NCI-H2196 (cell line): ENCODE data around the gene COL25A1.
"Not testable (repeated sequence)": the region's sequence is repeated elsewhere in the genome, so short reads cannot be mapped to it uniquely, and the experiment has no call there.

Source experiments
- DNase-seq: peaks from one replicate; lab custom pipeline; 2025; ENCODE audit not compliant: unreplicated experiment; lab: John Stamatoyannopoulos, UW

Gene COL25A1

GRCh38 chr4:109174224-109174953 is 128.1 kb downstream of the COL25A1 start:
- no peak for DNase-seq

GRCh38 chr4:109172301-109172700 is 130.2 kb downstream of the COL25A1 start:
- no peak for DNase-seq

DNA sequence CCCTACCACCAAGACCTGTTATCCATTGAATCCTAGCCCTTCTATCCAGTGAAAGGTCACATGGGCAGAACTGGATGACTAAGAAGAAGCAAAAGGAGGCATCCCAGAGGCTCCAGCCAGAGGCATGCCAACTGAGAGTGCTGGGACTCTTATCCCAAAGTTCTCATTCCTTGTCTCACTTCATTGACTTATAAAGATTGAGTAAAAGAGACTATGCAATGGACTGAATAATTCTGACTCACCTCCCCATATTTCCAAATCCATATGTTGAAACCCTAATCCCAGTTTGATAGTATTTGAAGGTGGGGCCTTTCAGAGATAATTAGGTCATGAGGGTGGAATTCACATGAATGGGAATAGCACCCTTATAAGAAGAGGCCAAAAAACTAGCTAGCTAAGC is 131.4 kb downstream of the COL25A1 start:
- no peak for DNase-seq

DNA sequence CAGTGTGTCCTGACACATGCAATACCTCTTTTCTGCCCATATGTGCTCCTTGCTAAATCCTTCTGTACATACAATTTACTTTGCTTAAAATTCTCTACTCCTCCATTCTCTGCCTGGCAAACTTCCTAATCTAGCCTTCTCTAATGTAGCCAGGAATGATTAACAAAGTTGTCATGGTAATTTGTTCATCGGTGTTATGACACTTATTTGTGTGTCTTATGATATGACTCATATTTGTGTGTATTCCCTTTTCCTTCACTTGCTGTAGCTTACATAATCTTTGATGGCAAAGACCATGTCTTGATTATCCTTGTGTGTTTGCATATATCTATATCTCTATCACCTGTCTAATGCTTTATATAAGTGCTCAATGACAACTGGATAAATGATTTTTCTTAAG is 133.3 kb downstream of the COL25A1 start:
- no peak for DNase-seq

- no peak for DNase-seq
These were observed 135.9 kb downstream of the COL25A1 start for GRCh38 chr4:109166586-109166985.

GRCh38 chr4:109166126-109166525 is 136.3 kb downstream of the COL25A1 start:
- no peak for DNase-seq

GRCh38 chr4:109164011-109164410 is 138.4 kb downstream of the COL25A1 start:
- no peak for DNase-seq

DNA sequence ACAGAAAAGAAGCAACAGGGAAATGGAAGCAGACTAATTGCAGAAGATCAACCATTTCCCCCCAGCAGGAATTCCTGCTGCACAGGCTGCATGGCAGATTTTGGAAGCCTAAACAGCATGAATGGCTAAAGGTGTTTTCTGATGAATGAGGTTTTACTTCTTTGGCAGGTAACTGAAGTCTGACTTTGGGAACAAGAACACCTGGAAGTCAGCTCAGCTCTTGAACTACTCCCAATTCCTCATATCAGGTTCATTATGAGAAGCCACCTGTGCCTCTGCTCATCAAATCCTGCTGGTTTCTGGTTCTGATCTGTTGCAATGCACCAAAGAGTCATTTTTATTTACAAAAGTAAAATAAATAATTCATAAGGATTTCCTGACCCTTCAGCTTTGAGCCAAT is 139.0 kb downstream of the COL25A1 start:
- no peak for DNase-seq

DNA sequence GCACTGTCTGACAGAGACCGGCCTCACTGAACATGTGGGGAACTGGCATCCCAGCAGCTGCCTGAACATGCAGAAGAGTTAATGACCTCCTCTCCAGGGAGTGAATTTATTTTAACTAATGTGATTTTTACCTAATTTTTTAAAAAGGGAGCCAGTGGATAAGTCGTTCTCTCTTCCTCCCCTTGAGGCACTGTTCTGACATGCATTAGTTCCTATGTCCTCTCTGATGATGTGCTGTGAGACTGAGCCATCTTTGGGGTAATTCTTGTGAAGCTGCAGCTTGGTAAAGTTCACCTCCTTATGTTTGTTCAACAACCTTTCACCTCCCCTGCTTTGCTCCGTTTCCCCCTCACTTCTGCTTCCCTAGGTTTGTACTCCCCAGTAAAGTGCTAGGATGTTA is 139.7 kb downstream of the COL25A1 start:
- DNase-seq: no peak

GRCh38 chr4:109160494-109160893 is 142.0 kb downstream of the COL25A1 start:
- no peak for DNase-seq

- DNase-seq: no peak
These were observed 144.8 kb downstream of the COL25A1 start for GRCh38 chr4:109157696-109158095.

DNA sequence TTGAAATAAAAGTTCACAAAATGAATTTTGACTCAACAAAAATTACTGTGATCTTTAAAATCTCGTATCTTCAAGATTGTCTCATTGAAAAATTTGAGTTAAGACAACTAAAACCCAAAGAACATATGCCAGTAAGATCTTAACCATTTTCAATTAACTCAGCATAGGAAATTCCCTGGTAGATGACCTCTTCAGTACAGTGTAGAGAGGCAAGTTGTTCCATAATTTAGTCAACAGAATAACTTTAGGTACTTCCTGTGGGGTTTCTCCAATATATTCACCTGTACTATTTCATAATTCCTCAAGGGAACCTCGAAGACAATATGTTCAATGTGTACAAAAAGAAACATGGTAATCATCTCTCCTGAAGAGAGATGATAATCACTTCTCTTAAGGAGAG is 145.3 kb downstream of the COL25A1 start:
- no peak for DNase-seq

DNA sequence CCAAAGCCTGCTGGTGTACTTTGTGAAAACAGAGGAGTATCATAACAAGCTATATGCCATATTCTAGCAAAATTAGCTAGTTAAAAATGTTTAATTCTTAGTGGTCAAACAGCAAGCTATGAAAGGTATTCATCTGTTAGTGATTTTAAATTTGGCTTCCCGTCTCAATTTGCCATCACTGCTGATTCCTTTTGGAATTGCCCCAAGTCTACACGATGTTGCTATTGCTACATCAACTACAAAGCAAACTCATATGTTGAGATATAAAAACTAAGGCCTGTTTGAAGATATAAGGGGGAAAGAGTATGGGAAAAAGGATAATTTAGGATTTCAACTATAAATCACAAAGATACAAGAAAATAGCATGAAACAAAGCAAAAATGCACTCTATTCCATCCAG is 146.1 kb downstream of the COL25A1 start:
- no peak for DNase-seq

GRCh38 chr4:109155682-109156283 is 146.7 kb downstream of the COL25A1 start:
- DNase-seq: no peak

DNA sequence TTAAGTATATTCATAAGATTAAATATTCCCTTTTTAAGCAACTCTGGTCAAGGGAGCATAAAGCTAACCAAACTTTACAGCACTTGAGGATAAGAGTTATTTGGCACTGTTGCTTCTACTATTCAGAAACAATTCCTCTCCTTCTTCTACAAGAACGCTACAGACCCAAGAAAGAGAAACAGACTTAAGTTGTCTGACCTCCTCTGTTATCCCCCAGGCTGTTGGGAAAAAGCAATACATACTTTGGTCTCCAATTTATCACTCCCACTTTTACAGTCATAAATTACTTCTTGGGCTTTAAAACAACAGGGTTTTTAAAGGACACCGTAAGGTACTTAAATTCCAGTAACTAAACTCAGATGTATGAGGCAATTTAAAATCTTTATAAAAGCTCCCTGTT is 147.4 kb downstream of the COL25A1 start:
- DNase-seq: no peak

- DNase-seq: no peak
These were observed 148.0 kb downstream of the COL25A1 start for GRCh38 chr4:109154424-109154823.

DNA sequence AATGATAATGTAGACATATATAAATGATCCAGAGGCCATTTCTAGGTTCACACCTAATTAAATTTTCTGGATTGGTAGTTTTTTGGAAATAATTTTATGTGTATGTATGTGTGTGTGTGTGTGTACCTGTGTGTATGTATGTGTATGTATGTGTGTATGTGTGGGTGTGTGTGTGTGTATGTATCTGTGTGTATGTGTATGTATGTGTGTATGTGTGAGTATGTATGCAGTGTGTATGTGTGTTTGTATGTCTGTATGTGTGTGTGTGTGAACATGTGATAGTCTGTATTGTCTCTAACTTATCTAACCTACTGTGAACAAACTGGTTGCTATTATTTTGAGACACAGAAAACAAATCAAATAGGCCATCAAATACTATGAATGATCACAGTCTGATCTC is 152.6 kb downstream of the COL25A1 start:
- no peak for DNase-seq

- no peak for DNase-seq
These were observed 153.8 kb downstream of the COL25A1 start for GRCh38 chr4:109148577-109149075.

DNA sequence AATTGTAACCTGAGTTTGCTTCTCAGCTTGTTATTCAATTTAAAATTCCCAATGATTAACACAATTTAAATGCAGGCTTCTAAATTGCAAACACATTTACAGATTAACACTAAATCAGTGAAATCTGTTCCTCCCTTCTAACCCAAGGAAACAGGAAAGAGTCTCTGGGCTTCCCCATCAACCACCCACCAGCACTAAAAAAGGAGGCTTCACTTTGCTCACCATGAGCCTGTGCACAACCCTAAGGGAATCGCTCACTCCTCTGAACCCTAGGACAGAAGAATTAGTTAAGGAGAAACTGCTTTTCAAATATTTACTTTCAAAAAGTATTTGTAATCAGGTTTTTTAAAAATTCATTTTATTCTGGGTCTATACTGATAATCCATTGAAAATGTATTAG is 155.3 kb downstream of the COL25A1 start:
- DNase-seq: no peak

DNA sequence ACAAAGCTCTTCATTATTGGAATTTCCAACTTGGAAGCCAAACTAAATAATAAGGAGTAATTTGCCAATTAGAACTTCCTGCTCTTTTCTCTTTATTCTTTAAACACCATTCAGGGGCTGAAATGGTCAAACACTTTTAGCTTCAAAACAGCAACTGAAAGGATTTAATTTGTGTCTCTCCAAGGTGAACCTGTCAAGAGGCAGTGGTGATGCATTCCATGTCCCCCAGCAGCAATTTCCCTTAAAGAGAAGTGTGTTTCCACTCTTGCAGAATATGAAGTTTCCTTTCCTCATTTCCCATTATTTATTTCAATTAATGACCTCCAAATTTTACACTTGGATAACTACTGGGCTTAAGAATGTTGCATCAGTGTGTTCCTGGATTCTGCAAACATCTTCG is 156.0 kb downstream of the COL25A1 start:
- no peak for DNase-seq

- not testable (repeated sequence) for DNase-seq
These were observed 164.3 kb downstream of the COL25A1 start for GRCh38 chr4:109138125-109138524.

- DNase-seq: no peak
These were observed 167.5 kb downstream of the COL25A1 start for GRCh38 chr4:109134921-109135320.

DNA sequence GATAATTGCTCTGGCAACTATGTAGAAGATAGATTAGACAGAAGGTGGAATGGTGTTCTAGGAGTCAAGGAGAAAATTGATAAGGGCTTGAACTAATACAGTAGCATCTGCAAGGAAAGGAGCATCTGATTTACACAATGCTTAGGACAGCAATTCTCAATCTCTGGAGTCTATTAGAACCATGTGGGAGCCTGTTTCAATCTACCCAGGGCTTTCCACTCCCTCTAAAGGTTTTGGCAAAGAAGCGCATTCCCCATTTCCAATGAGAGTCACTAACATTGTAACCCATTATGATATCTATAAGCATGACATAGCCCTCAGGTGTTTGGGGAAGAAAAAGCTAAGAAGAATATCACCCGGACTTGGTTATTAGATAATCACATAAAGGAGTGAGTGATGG is 168.2 kb downstream of the COL25A1 start:
- DNase-seq: no peak
